NCI-H524 (cell line): Measurements from ENCODE around the gene ATXN2.
A peak's percentile ranks its signal among the peaks of the same experiment; 100 is the strongest.

Experiments used
- DNase-seq, 2 experiments: peaks; one replicate each; lab custom pipeline; 2025; lab: John Stamatoyannopoulos, UW

Gene ATXN2

GRCh38 chr12:111437816-111438454, 161.2 kb downstream of the ATXN2 start:
- DNase-seq, result no peak

- DNase-seq, result no peak
Observed at GRCh38 chr12:111436811-111437210, 162.3 kb downstream of the ATXN2 start.

- no peak for DNase-seq
Observed at GRCh38 chr12:111436266-111436665, 162.8 kb downstream of the ATXN2 start.

- peak in 1 of 2 experiments; percentile 31 for DNase-seq
Observed at GRCh38 chr12:111435661-111436201, 163.4 kb downstream of the ATXN2 start.

- DNase-seq, result no peak
Observed at GRCh38 chr12:111434680-111435338, 164.3 kb downstream of the ATXN2 start.

GRCh38 chr12:111434049-111434448, 165.1 kb downstream of the ATXN2 start:
- DNase-seq, result no peak

- no peak for DNase-seq
Observed at GRCh38 chr12:111431772-111432171, 167.3 kb downstream of the ATXN2 start.

- no peak for DNase-seq
Observed at GRCh38 chr12:111430433-111431353, 168.4 kb downstream of the ATXN2 start.

GRCh38 chr12:111429828-111430432, 169.2 kb downstream of the ATXN2 start:
- DNase-seq, result no peak

GRCh38 chr12:111428728-111429175, 170.4 kb downstream of the ATXN2 start:
- DNase-seq, result no peak

- DNase-seq, result no peak
Observed at GRCh38 chr12:111428081-111428727, 170.9 kb downstream of the ATXN2 start.

GRCh38 chr12:111427417-111428074, 171.6 kb downstream of the ATXN2 start:
- no peak for DNase-seq

GRCh38 chr12:111426344-111427185, 172.6 kb downstream of the ATXN2 start:
- DNase-seq, result no peak

- DNase-seq, result no peak
Observed at GRCh38 chr12:111425655-111426054, 173.5 kb downstream of the ATXN2 start.

GRCh38 chr12:111424793-111425251, 174.3 kb downstream of the ATXN2 start:
- no peak for DNase-seq

- DNase-seq, result no peak
Observed at GRCh38 chr12:111424189-111424792, 174.8 kb downstream of the ATXN2 start.

- DNase-seq, result peak in 1 of 2 experiments; percentile 39
Observed at GRCh38 chr12:111420494-111420893, 178.6 kb downstream of the ATXN2 start.

GRCh38 chr12:111419784-111420183, 179.3 kb downstream of the ATXN2 start:
- DNase-seq, result no peak

GRCh38 chr12:111418594-111418880, 180.6 kb downstream of the ATXN2 start:
- no peak for DNase-seq
